Activated CD8-positive, alpha-beta memory T cell treated with anti-CD3 and anti-CD28 coated beads, Interleukin-2, amount 50 U/mL, for 4 hours (primary cell): ENCODE data around the gene PIK3R5.
"Not testable (repeated sequence)": the region's sequence is repeated elsewhere in the genome, so short reads cannot be mapped to it uniquely, and the experiment has no call there.

Experiments used
- DNase-seq: peaks from one replicate; pipeline ENCODE4 v3.0.0-alpha.2; 2020

Gene PIK3R5

DNA sequence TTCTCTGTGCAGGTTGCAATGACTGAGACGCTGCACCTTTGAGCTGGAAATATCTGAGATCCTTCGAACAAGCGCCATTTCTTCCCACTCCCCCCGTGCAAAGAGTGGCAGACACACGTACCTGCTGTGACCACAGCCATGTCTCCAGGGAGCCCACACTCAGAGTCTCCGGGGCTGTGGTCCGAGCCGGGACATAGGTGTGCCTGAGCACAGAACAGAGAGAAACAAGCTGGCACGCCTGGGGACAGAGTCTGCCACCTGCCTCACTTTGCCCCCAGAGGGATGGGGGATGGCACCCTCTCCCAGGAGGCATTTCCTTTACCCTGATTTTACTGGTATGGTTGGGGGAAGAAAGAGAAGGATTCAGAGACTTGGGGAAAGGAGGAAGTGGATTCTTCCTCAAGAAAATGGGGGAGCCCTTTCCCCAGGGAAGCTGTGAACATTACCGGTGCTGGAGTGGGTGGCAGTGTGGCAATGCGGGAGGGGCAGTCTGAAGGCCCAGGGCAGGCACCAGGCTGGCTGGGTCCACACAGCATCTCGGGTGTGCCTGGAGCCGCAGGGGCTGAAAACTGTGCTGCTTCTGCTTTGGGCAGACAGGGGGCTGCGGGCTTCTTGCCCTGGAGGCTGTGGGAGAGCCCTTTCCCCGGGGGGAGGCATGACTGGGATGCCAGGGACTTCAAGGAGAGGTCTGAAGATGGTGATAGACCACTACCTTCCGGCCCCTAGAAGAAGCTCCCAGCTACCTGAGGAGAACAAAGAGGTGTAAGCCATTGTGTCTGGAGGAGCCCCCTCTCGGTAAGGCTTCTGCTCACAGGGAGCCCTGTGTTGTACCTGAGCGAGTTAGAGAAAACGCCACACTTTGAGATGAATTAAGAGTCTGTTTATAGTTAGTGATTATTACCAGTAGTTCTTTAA is 91.4 kb downstream of the PIK3R5 start:
- no peak for DNase-seq

GRCh38 chr17:8872705-8873435 is 92.6 kb downstream of the PIK3R5 start:
- DNase-seq = no peak

GRCh38 chr17:8872036-8872704 is 93.3 kb downstream of the PIK3R5 start:
- no peak for DNase-seq

DNA sequence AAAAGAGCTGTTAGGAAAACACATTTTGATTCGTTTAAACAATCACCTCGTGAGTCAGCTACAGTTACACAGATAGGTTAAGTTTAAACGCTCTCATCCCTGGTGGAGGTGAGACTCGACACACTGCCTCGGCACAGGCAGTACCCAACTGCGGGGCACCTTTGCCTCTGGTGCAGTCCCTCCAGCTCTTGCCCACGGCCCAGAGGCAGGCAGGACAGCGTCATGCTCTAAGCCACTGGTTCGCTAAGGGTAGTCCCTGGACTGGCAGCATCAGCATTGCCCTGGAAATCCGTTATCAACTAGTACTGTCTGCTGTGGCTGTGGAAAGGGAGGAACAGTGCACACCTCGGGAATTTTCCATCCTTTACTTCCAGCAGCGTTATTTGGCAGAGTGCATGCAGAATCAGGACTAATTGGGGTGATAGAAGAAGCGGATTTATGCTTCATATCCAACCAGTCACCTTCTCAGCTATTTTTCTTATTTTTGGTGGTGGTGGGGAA is 94.4 kb downstream of the PIK3R5 start:
- no peak for DNase-seq

DNA sequence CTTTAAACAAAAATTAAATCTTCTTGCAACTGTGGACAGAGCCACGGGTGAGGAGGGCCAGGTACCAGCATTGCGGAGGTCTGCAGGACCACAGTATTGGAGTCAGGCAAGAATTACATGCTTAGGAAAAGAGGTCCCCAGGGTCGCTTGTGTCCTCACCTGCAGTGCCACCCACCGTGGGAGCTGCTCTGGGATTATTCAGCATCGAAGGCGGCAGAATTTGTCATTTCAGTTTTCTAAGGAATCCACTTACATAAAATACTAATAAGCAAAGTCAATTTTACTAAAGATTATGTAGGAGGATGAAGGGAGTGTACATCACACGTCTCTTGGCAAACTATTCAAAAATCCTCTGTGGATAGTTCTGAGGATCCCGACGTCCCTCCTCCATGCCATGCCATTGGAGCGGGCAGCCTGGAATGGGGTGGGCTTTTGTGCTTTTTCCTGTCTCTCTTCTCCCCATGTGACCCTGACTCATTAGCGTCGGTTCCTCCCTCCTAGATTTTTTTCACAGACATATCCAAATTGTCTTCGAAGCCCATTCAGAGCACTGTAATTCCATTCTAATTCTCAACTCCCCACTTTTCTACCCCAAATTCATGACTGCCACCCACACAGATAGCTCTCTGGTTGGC is 95.0 kb downstream of the PIK3R5 start:
- DNase-seq = no peak

DNA sequence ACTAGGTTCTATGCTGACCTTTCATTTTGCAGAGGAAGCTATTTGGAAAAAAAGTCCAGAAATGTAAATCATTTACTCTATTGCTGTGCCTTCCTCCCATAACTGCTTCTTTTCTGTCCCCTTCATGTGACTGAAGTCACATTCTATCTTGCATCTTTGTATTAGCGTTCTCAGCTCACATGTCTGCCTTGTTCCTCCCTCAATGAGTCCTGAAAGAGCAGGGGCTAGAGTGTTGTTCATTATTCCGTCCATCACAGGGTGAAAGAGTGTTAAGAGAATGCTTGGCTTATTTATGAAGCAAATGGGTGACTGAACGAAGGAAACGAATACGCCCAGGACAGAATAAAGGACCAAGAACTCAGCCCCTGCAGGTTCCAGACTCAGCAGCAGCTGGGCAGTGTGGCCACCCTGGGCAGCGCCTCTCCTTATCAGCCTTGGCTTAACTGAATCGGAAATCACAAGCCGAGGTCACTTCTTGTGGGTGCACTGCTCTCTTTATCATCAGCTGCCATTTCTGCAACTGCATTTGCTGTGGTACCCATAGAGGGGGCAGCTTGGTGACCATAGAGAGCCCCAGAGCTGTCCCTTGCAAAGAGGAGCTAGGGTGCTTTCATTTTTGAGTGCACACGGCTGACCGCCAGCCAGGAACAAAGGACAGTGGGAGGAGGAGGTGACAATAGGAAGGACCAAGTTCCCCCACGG is 96.2 kb downstream of the PIK3R5 start:
- no peak for DNase-seq

DNA sequence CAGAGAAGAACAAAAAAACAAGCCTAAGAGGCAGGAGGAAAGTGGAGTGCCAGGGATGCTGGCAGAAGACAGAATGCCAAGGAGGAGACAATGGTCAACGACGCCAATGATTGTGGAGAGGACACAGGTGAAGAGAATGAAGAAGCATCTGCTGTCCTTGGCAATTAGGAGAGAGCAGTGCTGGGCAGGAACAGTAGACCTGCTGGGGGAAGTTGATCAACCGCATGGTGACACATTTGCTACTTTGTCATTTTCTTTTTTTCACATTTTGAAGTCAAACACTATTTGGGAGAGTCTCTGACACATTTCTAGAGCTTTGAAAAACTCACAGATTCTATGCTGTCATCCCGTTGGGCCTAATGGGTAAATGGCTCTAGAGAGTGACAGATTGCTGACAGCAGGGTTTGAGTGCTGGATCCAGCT is 97.0 kb downstream of the PIK3R5 start:
- no peak for DNase-seq

DNA sequence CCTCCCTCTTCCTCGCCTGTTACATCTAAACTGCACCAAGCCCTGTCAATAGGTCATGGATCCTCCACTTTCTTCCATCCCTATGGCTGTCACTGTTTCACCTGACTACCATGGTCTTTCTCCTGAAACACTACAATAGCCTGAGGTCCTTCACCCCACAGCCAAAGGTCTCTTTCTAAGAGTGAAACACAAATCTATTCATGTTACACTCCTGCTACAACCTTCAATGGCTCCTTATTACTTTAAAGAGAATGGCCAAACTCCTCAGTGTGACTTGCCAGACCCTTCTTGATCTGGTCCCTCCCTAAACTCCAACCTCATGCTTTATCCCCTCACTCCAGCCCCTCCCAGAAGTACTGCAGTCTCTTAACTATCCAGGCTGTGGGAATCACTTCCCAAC is 97.4 kb downstream of the PIK3R5 start:
- no peak for DNase-seq

- no peak for DNase-seq
Observed at GRCh38 chr17:8867361-8867981, 98.0 kb downstream of the PIK3R5 start, which contains the start of gene PIK3R6. TSS of gene PIK3R6 (minus strand) at chr17:8867674. CDS start at chr17:8849794, 17,880 bp downstream.

- DNase-seq = no peak
Observed at GRCh38 chr17:8865811-8866210, 99.7 kb downstream of the PIK3R5 start.

- no peak for DNase-seq
Observed at GRCh38 chr17:8865385-8865784, 100.1 kb downstream of the PIK3R5 start.

DNA sequence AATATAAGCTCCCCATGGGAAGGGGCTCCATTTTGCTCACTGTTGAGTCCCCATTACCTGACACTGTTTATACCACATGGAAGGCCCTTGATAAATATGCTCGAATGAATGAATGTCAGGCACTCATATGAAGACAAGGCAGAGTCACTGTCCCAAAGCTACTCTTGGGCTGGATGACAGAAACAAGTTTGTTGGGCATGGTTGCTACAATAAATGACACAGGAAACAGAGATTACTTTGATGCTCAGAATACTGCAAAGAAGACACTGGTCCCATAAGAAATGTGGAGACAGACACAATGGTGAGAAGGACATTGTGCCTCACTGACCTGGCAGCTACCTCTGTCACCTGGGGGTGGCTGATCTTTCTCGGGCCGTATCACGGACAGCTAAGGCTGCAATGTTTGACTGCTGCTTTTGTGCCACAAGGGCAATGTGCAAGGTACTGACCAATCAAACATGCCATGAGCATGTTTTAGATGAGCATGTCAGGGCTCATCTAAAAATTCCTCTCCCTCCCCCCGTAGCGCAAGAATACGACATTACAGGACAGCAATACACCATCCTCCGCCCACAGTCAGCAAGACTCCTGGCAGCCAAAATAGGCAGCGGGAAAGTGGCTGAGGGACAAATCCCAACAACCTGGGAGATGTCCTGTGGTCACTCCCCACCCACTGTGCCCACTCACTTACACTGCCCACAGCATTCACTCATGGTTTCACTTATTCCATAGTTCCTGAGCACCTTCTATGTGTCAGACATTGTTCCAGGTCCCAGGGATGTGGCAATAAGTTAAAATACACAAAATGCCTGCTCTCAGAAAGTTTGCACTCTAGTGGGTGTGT is 103.1 kb downstream of the PIK3R5 start:
- no peak for DNase-seq

DNA sequence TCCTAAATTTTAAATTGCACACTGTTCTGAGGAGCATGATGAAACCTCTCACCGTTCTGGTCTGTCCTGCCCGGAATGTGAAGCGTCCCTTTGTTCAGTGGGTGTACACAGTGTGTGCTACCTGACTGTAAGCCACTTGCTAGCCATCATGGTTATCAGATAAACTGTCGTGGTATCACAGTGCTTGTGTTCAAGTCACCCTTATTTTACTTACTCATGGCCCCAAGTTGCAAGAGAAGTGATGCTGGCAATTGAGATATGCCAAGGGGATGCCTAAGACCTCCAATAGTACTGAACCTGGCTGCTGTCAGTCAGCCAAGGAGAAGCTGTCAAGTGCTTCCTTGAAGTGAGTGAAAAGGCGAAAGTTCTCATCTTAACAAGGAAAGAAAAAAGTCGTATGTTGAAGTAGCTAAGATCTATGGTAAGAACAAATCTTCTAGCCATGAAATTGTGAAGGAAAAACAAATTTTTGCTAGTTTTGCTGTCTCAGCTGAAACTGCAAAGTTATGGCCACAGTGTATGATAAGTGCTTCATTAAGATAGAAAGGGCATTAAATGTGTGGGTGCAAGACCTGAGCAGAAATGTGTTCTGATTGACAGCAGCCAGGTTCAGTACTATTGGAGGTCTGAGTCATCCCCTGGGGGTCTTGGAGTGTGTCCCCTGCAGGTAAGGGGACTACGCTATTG is 103.9 kb downstream of the PIK3R5 start:
- DNase-seq = no peak

GRCh38 chr17:8859804-8860430 is 105.6 kb downstream of the PIK3R5 start:
- no peak for DNase-seq

GRCh38 chr17:8859027-8859803 is 106.3 kb downstream of the PIK3R5 start:
- DNase-seq = no peak

GRCh38 chr17:8857919-8858318 is 107.6 kb downstream of the PIK3R5 start:
- no peak for DNase-seq

GRCh38 chr17:8856869-8857575 is 108.5 kb downstream of the PIK3R5 start:
- no peak for DNase-seq

GRCh38 chr17:8856205-8856603 is 109.3 kb downstream of the PIK3R5 start:
- DNase-seq = not testable (repeated sequence)
